HAP-1 (cell line): ENCODE data around the gene FDCSP.

Source experiments
- DNase-seq, 2 experiments: peaks; one replicate each; pipeline ENCODE4 v3.0.0-alpha.2; 2016 to 2020; ENCODE audit warnings: low spot score in 2 of 2
- H3K27me3 ChIP-seq: fragments of 250-450 bp; sonication (Bioruptor Pico); 2 replicates; pipeline ENCODE4 v1.5.1; 2020; ENCODE audit warnings: low read depth, mild to moderate bottlenecking, moderate library complexity
- H3K36me3 ChIP-seq: fragments of 250-450 bp; sonication (Bioruptor Pico); replicated peaks from 2 replicates; pipeline ENCODE4 v1.5.1; 2020; ENCODE audit warnings: mild to moderate bottlenecking
- H3K4me1 ChIP-seq: fragments of 250-450 bp; sonication (Bioruptor Pico); 2 replicates; pipeline ENCODE4 v1.5.1; 2020; ENCODE audit warnings: mild to moderate bottlenecking
- H3K4me3 ChIP-seq: fragments of 250-450 bp; sonication (Bioruptor Pico); 2 replicates; pipeline ENCODE4 v1.5.1; 2020; ENCODE audit warnings: mild to moderate bottlenecking, moderate library complexity
- H3K9me3 ChIP-seq: fragments of 250-450 bp; sonication (Bioruptor Pico); 2 replicates; pipeline ENCODE4 v1.5.1; 2020; ENCODE audit warnings: mild to moderate bottlenecking, moderate library complexity
- in situ Hi-C: fragments of 300-500 bp; cut with MboI; formaldehyde crosslinking; loops from 3 replicates; pipeline ENCODE4 v1.14.3; 2020; ENCODE audit warnings: low sequenced_read_pairs, inconsistent platforms, mixed read lengths

The FDCSP gene

DNA sequence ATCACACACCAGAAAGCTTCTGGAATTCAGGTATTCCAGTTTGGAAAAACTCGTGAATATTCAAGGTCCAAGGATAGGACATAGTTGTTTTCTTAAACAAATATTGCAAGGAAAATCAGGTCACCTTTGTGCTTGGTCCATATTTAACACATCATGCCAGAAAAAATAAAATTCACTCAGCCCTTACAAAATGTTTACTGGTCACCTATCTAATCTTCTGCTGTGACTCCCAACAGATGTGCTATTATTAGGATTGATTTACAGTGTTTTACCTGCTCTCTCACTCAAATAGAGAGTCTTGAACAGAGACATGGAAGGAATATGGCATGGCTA is 26.0 kb downstream of the FDCSP start:
- DNase-seq: no peak
- Histone ChIP-seq H3K4me1 (no peaks in the 10 kb centered on the region), H3K27me3 (no peaks in the 10 kb centered on the region), H3K36me3 (no peaks in the 10 kb centered on the region), H3K4me3 (no peak overlapping the region), H3K9me3 (no peaks in the 10 kb centered on the region)
- in situ Hi-C loops: no loop called here

DNA sequence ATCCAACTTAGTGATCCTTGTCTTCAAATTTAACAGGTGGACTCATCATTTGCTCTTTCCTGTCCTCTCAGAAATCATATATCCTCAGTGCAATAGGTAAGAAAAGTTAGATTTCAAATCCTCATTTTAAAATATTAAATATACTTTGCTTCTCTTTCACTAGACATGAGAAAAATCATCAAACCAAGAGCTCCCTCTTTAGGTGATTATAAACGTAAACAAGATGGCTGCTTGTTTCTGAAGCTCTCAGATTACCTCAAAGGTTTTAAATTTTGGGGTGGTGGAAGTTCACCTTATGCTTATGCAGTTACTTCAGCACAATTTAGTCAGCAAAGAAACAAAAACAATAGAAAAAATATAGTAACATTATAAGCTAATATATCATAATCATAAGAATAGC is 43.8 kb downstream of the FDCSP start:
- Histone ChIP-seq H3K27me3 (no peaks in the 10 kb centered on the region), H3K4me3 (no peak overlapping the region), H3K4me1 (no peaks in the 10 kb centered on the region), H3K36me3 (no peaks in the 10 kb centered on the region), H3K9me3 (no peaks in the 10 kb centered on the region)
- in situ Hi-C loops: no loop called here
- no peak for DNase-seq

DNA sequence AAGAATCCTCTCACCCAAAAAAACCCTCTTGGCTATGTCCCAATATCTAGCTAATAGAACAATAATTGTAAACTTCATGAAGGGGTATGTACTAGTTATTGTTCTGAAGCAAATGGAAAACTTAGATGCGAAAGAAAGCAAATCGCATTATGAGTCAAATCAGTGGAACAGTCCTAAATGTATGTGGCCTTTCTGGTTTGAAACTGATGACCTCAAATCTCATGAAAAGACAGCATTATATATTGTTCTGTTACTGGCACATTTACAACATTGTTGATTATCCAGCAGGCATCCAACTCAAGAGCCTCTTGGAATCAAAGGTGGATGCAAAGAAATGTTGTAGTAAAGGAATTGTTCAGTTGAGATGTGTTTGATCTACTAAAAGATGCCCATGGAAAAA is 51.2 kb downstream of the FDCSP start:
- no peak for DNase-seq
- Histone ChIP-seq H3K4me3 (no peak overlapping the region), H3K9me3 (no peaks in the 10 kb centered on the region), H3K36me3 (no peaks in the 10 kb centered on the region), H3K27me3 (no peaks in the 10 kb centered on the region), H3K4me1 (no peaks in the 10 kb centered on the region)
- in situ Hi-C loops: no loop called here

DNA sequence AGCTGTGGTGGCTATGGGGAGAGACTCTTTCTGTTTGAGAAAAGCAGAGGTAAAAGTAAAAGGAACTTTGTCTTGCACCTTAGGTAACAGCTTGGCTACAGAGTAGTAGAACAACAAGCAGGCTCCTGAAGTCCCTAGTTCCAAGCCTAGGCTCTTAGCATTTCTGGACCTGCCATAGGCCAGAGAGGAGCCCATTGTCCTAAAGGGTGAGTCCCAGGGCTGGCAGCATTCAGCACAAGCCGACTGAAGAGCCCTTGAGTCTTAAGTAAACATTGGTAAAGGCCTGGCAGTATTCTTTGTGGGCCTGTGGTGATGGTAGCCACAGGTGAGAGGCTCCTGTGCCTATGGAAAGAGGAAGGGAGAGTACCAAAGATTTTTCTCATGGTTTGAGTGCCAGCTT is 54.6 kb downstream of the FDCSP start:
- in situ Hi-C loops: no loop called here
- DNase-seq: no peak

More for the DNA sequence above, 54.6 kb downstream of the FDCSP start:
- Histone ChIP-seq H3K4me1 (no peaks in the 10 kb centered on the region), H3K27me3 (no peaks in the 10 kb centered on the region), H3K9me3 (no peaks in the 10 kb centered on the region), H3K4me3 (no peak overlapping the region), H3K36me3 (no peaks in the 10 kb centered on the region)
